ENCODE data around the gene GRK2.

The GRK2 gene

GRCh38 chr11:67283481-67283963 is 17.2 kb downstream of the GRK2 start:
- no peak for DNase-seq

GRCh38 chr11:67284811-67285540 is 18.7 kb downstream of the GRK2 start:
- no peak for DNase-seq

GRCh38 chr11:67285541-67286498 is 19.5 kb downstream of the GRK2 start:
- no peak for DNase-seq

- DNase-seq = no peak
These were observed 20.5 kb downstream of the GRK2 start for GRCh38 chr11:67286621-67287333.

- DNase-seq = no peak
These were observed 21.3 kb downstream of the GRK2 start for GRCh38 chr11:67287355-67288197.

GRCh38 chr11:67288198-67288451 is 21.9 kb downstream of the GRK2 start:
- no peak for DNase-seq

- DNase-seq = peak; percentile 83 to 84
These were observed 22.4 kb downstream of the GRK2 start for GRCh38 chr11:67288452-67289225.

GRCh38 chr11:67289226-67289650 is 23.0 kb downstream of the GRK2 start, which contains the start of gene ANKRD13D:
TSS of gene ANKRD13D (plus strand) at chr11:67289303. CDS start at chr11:67289461, 158 bp downstream.
- DNase-seq = no peak

- no peak for DNase-seq
These were observed 23.6 kb downstream of the GRK2 start for GRCh38 chr11:67289651-67290479.

- no peak for DNase-seq
These were observed 24.5 kb downstream of the GRK2 start for GRCh38 chr11:67290801-67291200.

- DNase-seq = no peak
These were observed 25.5 kb downstream of the GRK2 start for GRCh38 chr11:67291481-67292381.

GRCh38 chr11:67292671-67293070 is 26.4 kb downstream of the GRK2 start:
- no peak for DNase-seq

GRCh38 chr11:67293090-67293489 is 26.8 kb downstream of the GRK2 start:
- DNase-seq = no peak

GRCh38 chr11:67295846-67296245 is 29.6 kb downstream of the GRK2 start:
- DNase-seq = no peak

- no peak for DNase-seq
These were observed 32.5 kb downstream of the GRK2 start for GRCh38 chr11:67298786-67299185.

GRCh38 chr11:67299471-67300191 is 33.4 kb downstream of the GRK2 start:
- DNase-seq = no peak

GRCh38 chr11:67300256-67300755 is 34.0 kb downstream of the GRK2 start:
- no peak for DNase-seq

- DNase-seq = no peak
These were observed 34.6 kb downstream of the GRK2 start for GRCh38 chr11:67300756-67301312.
